Medulla oblongata (tissue), 1 donor: ENCODE results near the gene ZSCAN12.
"Not testable (repeated sequence)": the region's sequence is repeated elsewhere in the genome, so short reads cannot be mapped to it uniquely, and the experiment has no call there.

ENCODE experiments used
- DNase-seq: peaks from one replicate; pipeline ENCODE4 v3.0.0-alpha.2; 2015; ENCODE audit errors: extremely low spot score

ZSCAN12 gene

DNA sequence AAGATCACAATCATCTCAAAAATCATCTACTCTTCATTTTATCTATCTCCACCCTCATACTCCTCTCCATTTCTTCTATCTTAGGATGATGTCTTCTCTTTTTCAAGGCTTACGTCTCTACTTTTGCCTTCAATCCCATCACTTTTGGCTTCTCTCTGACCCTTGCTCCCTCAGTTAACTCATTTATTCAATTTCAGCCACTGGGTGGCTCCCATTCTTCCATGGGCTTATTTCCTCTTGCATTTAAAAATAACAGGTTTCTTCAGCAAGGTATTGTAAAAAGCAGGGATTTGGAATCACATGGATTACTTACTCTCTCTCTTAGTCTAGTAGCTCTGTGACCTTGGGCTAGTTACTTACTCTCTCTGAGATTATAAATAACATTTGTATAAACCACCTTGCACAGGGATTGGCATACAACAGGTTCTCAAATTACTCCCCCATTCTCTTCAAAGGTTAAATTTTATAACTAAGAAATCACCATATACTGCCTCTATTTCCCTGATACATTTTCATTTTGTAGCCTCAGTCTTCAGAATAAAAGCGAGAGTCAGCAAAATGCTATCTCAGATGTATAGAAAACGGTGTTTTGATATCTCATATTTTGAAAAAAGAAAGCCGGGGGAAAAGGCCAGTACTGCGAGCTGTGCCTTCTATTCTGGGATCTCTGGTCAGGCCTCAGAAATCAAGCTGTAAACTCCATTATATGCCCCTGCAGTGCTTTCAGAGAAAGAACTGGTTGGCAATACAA lies 5.5 kb downstream of the ZSCAN12 start:
- DNase-seq: no peak

DNA sequence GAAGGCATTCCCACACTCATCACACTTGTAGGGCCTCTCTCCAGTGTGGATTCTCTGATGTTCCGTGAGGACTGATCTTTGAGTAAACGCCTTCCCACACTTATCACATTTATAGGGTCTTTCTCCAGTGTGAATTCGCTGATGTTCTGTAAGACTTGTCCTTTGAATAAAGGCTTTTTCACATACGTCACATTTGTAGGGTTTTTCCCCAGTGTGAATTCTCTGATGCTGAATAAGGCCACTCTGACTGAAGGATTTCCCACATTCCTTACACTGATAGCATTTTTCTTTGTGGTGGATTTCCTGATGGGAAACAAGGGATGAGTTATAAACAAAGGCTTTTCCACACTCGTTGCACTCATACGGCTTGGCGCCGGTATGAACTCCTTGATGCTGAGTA lies 8.9 kb downstream of the ZSCAN12 start:
- no peak for DNase-seq

DNA sequence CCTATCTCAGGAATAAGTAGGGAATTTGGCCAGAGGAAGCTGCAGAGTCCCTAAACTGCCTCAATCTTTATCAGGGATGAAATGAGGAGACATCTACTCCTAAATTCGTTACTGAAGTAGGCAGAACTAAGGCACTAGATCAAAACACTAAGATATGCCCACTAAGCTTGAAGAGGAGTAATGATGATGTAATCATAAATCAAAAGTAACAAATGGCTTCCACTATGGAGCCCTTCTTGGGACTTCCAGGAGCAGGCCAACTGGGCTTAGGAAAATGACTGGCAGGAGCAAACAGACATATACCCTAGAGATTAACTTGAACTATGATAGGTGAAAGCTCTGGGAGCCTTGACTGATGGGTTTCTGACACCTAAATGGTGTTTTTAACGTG lies 15.4 kb downstream of the ZSCAN12 start:
- no peak for DNase-seq

DNA sequence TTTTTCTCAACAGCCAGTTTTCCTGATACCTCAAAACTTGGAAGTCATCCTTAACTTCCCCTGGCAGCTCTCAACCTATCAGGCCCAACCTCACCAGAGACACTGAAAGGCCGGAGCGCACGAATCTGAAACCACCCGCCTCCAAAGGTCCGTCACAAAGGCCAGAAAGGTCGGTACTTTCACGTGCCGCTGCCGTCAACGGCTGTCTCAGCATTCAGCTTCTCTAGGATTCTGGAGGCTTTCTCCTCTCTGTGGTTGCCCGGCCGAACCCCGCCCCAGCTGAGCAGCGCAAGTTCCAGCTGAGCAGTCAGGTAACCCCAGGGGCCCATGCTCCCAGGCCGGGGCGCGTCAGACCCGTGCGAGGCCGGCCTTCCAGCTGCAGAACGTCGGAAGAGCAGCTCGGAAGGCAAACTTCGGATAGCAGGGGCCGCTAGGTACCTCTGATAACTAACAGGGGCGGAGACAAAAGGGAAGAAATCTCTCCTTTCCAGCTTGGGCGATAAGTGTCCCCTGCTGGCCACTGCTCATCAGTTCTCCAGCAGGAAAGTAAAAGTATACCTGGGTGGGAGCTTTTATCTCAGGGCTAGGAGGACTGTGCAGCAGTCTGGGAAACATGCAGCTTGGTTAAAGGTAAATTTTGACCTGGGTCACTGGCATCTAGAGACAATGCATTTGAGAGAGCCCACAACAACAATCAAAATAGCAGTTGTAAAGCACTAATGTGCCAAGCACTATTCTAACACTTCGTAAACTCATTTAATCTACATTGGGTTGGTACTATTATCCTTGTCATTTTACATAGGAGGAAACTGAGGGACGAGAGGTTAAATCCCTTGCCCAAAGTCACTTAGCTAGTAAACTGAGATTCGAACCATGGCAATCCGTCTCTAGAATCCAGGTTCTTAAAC lies 16.1 kb downstream of the ZSCAN12 start:
- peak; percentile 80 for DNase-seq

DNA sequence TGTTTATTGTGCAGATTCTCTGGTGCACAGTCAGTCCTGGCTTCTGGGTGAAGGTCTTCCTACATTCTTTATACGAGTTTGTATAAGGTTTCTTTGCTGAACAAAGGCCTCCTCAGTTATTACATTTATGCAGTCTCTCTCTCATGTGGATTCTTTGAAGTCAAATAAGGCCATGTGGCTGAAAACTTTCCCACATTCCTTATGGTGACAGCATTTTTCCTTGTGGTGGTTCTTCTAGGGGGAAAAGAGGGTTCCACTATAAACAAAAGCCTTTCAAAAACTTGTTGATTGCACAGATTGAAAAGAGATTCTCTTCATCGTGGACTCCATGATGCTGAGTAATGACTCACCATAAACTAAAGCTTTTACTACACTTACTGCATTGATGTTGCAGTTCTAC lies 19.2 kb downstream of the ZSCAN12 start:
- no peak for DNase-seq

DNA sequence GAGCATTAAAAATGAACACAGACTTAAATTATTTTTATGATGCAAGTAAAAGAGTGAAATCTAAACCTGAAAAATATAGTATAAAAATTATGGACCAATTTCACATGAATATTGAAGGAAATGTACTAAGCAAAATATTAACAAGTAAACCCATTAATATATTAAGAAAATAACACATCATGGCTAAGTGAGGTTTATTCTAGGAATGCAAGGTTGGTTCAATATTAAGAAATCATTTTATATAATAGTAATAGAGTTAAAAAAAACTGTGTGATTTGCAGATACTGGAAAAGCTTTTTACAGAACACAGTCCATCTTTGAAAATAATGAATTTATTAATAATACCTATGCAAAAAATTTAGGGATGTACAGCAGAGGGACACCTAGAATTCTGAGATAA lies 20.9 kb downstream of the ZSCAN12 start:
- DNase-seq: no peak

DNA sequence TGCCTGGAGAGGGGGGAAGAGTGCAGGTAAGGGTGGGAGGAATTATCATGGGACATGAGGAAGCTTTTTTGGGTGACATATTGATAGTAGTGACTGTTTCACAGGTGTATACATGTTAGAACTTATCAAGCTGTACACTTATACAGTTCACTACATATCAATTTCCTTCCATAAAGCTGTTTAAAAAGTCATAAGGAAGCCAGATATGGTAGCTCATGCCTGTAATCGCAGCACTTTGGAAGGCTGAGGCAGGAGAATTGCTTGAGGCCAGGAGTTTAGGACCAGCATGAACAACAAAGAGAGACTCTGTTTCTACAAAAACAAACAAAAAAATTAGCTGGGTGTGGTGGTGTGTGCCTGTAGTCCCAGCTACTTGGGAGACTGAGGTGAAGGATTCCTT lies 21.7 kb downstream of the ZSCAN12 start:
- DNase-seq: no peak

DNA sequence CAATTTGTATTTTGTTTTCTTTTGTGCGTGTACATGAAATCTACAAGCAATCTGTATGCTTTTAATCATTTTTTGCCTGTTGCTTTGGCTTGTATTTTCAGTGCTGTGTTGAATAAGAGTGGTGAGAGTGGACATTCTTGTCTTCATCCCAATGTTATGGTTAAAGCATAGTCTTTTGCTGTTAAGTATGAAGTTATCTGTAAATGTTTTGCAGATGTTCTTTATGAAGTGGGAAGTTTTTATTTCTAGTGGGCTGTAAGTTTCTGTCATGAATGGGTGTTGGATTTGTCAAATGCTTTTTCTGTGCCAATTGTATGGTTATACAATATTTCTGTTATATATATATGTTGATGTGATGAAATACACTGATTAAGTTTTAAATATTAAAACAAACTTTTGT lies 25.6 kb downstream of the ZSCAN12 start:
- no peak for DNase-seq

DNA sequence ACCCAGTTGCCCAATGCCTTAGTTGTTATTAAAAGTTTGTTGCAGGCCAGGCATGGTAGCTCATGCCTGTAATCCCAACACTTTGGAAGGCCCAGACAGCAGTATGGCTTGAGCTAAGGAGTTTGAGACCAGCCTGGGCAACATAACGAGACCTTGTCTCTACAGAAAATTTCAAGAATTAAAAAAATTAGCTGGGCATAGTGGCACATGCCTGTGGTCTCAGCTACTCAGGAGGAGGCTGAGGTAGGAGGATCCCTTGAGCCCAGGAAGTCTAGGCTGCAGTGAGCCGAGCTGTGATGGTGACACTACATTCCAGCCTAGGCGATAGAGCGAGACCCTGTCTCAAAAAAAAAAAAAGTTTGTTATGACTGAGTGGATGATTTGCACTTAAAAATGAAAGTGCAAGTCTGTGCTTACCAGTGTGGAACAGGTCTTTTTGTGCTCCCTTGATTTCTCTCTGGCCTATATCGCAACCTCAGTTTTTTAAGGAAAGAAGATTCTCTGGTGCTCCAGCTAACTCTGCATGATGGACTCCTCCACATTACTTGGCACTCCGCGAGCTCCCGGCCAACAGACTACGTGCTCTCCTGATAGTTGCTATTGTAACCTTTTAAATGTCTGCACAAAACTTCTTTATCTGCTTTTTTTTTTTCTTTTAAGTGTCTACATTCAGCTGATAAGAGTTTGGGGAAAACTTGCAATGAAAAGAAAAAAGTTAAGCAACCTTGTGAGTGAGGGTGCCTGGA lies 27.7 kb downstream of the ZSCAN12 start:
- no peak for DNase-seq

DNA sequence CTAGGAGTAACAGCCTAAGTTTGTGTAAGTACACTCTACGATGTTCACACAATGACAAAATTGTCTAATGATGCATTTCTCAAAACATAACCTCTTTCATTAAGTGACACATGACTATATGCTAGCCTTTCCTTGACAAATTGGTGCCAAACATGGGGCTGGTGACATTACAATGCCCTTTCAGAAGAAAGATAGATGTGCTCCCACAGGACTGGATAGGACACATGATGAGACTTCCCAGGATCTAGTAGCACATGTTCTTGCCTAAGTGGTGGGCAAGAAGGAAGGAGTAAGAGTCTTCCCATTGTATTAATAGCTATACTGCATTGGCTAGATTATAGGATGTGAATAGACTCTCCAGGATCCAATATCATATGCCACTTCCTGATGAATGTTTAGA lies 28.3 kb downstream of the ZSCAN12 start:
- no peak for DNase-seq

DNA sequence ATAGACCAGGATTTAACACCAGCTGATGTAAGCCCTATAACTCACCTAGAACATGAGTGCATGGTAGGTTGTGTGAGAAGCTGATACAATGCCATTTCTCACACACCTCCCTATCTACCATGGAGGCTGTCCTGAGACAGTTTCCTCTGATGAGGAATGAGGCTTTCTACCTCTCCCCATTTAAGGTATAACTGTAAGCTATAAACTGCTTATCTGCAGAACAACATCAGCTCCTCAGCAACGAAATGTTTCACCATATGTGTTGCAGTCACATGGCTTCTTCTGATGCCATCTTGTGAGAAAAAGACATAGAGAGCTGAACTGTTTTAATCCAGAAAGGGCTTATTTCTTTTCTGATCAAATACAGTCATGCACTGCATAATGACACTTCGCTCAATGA lies 29.1 kb downstream of the ZSCAN12 start:
- DNase-seq: no peak

DNA sequence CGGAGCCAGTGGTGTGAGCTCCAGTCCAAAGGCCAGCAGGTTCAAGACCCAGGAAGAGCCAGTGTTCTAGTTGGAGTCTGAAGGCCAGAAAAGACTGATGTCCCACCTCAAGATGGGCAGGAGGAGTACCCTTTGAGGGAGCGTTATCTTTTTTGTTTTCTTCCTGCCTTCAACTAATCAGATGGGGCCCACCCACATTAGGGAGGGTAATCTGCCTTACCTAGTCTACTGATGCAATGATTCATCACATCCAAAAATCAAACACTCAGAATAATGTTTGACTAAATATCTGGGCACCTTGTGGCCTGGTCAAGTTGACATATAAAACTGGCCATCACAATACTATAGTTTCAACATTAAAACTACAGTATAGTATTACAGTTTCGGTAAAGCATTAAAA lies 30.1 kb downstream of the ZSCAN12 start:
- DNase-seq: no peak

DNA sequence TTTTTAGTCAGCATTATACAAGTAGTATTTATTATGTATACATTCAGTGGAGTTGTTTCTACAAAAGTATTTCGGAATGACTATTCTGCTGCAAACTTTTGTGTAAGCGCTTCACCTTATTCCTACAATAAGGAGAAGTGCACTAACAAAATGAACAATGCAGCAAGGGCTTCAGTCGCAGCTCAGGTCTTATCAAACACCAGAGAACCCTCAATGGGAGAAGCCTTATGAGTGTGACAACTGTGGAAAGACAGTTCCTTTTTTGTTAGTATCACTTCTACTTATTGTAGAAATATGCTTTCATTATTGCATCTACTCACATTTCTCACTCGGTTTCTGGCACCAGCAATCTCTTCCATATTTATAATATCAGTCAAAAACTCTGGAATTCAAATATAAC lies 31.0 kb downstream of the ZSCAN12 start:
- no peak for DNase-seq

DNA sequence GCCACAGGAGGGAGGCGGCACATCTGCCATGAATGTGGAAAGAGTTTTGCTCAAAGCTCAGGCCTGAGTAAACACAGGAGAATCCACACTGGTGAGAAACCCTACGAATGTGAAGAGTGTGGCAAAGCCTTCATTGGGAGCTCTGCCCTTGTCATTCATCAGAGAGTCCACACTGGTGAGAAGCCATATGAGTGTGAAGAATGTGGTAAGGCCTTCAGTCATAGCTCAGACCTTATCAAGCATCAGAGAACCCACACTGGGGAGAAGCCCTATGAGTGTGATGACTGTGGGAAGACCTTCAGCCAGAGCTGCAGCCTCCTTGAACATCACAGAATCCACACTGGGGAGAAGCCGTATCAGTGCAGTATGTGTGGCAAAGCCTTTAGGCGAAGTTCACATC lies 34.0 kb downstream of the ZSCAN12 start:
- not testable (repeated sequence) for DNase-seq

DNA sequence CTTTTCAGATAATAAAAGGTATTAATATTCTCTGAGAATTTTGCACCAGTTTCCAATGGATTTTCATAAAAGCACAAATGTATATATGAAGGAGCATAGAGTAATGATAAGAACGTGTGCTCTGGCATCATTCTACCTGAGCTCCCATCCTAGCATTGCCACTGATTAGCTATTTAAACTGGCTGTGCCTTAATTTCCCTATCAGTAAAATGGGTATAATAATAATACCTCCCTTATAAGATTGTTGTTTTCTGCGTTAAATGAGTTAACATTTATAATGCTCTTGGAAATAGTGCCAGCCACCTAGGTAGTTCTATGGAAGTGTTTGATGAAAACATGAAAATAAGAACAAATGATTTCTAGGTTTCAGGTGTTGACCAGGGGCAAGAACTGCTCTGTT lies 38.6 kb downstream of the ZSCAN12 start:
- DNase-seq: no peak

DNA sequence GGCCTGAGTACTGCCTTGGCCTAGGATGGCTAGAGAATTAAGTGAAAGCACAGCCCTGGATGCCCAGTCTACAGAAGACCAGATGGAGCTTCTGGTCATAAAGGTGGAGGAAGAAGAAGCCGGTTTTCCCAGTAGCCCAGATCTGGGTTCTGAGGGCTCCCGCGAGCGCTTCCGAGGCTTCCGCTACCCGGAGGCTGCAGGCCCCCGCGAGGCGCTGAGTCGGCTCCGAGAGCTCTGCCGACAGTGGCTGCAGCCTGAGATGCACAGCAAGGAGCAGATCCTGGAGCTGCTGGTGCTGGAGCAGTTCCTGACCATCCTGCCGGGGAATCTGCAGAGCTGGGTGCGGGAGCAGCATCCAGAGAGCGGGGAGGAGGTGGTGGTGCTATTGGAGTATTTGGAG lies 40.0 kb downstream of the ZSCAN12 start:
- DNase-seq: not testable (repeated sequence)

DNA sequence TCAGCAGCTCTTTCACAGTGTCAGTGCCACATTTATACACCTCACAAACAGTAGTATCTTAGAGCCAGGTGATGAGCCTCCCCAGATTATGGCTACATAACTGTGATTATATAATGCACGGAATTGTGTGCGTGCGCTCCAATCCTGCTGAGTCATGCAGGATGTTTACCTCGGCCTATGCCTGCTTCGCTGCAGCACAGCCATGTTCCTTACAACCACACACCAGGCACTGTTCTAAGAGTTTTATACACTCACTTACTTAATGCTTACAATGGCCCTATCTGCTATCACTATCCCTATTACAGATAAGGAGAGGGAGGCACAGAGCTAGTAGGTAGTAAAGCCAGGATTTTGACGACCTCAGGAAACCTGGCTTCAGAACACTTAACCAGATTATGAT lies 42.5 kb downstream of the ZSCAN12 start:
- no peak for DNase-seq

DNA sequence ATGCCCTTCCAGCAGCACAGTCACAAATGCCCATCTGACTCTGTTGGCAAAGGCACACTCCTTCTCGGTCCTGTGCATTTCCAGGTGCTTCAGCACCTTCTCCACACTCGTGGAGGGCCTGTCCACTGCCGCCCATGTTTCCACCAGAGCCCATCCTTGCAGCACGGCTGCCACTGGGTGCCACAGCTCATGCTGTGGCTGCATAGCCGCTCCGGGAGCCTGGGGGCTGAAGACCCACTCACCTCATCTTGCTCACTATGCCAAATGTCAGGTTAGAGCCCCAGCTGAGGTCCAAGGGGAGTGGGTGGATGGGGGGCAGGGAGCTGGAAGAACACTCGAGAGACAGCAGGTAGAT lies 42.9 kb downstream of the ZSCAN12 start:
- no peak for DNase-seq

DNA sequence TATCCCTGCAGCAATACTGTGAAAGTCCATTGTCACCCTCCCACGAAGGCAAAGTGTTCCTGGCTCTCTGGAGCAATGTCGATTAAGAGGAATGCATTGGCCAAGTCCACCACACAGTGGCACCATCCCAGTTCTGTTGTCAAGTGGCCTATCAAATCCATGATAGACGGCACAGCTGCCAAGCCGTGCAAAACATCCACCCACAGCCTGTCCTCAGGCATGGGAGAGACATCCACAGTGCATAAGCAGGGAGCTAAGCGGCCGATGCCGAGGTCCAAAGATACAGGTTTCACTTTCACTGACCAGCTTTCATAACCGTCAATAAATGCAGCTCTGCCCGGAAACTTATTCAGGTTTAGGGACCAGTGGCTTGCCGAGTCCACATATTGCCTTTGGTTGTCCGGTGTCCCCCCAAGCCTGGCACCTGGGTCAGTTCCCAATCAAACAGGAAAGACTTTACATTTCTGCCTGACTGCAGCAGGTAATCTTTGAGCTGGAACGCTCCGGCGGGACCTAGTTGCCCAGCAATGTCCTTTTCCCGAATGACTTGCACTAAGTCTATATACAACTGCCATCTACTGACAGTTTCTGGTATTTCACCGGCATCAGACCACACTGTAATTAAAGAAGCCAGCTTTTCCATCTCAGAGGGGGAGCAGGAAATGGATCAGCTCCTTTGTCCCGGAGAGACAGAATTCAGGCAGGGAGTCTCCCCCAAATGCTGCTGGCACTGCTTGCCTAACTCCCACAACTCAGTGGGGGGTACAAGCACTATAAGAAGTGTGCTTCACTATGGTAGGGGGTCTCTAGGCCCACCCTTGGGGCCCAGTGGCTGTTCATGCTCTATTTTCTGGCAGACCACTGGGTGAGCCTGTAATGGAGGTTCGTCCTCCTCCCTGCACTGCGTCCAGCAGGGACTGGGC lies 43.5 kb downstream of the ZSCAN12 start:
- DNase-seq: peak; percentile 94

DNA sequence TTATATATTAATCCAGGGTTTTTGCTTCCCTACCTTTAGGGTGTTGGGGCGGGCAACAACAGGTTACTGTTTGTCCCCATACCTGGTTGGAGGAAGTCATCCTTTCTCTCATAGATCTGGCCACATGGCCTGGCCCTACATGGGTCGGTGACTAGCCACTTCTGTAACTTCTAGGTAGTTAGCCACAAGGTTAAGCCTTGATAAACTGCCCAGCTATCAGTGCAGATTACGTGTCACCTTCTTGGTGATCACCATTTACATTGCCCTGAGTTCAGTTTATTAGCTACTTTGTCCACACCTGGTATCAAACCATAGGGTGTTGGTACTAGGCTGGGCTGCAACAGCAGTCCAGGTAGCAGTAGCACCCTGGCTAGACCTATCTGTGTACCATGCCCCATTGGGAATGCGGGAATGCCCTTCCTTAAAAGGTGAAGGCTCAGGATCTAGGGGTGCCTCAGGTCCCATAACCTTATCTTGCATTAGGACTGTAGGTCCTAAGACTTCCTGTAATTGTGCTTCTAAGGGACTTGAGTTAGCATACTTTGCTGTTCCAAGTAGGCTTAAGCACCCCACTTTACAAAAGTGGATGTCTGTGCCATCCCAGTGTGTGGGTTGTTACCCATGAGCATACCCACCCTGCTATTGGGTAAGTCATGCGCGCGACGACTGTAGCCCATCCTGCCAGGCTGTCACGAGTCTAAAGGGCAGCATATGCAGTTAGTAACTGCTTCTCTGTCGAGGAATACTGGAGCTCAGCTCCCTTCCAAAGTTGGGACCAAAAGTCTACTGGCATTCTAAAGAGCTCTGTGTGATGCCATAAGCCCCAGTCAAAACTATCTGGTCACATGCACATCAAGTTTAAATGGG lies 44.6 kb downstream of the ZSCAN12 start:
- DNase-seq: no peak
